NT2/D1 (cell line): ENCODE measurements around the gene NAGA.

ENCODE experiments used
- DNase-seq: peaks from one replicate; pipeline ENCODE4 v3.0.0-alpha.2; 2011; ENCODE audit warnings: low read depth, low spot score
- H3K27me3 ChIP-seq: 2 replicates; pipeline ENCODE4 v1.6.0; 2011; ENCODE audit warnings: mild to moderate bottlenecking; ENCODE audit not compliant: insufficient read length, insufficient read depth
- H3K36me3 ChIP-seq: 2 replicates; pipeline ENCODE4 v1.6.1; 2011; ENCODE audit warnings: mild to moderate bottlenecking, low read length, mixed read lengths; ENCODE audit not compliant: insufficient read depth, insufficient read length
- H3K4me1 ChIP-seq: 2 replicates; pipeline ENCODE4 v1.5.1; 2011; ENCODE audit not compliant: insufficient read depth, insufficient read length
- H3K4me3 ChIP-seq: 2 replicates; pipeline ENCODE4 v1.5.1; 2011; ENCODE audit warnings: low read depth; ENCODE audit not compliant: insufficient read length
- H3K9ac ChIP-seq: 2 replicates; pipeline ENCODE4 v1.6.0; 2011; ENCODE audit warnings: low read depth; ENCODE audit not compliant: insufficient read length
- H3K9me3 ChIP-seq: 2 replicates; pipeline ENCODE4 v1.5.1; 2011; ENCODE audit warnings: mild to moderate bottlenecking, low read length; ENCODE audit not compliant: insufficient read depth
- SUZ12 ChIP-seq: IDR thresholded peaks from 2 replicates; pipeline ENCODE4 v1.6.1; 2011; ENCODE audit not compliant: insufficient read length, insufficient read depth; ENCODE audit errors: extremely low read depth
- YY1 ChIP-seq: IDR thresholded peaks from 2 replicates; pipeline ENCODE4 v1.6.1; 2011; ENCODE audit not compliant: insufficient read length, insufficient read depth
- ZNF274 ChIP-seq: IDR thresholded peaks from 2 replicates; pipeline ENCODE4 v1.6.1; 2011; ENCODE audit warnings: mild to moderate bottlenecking, low read depth, low read length

NAGA gene

DNA sequence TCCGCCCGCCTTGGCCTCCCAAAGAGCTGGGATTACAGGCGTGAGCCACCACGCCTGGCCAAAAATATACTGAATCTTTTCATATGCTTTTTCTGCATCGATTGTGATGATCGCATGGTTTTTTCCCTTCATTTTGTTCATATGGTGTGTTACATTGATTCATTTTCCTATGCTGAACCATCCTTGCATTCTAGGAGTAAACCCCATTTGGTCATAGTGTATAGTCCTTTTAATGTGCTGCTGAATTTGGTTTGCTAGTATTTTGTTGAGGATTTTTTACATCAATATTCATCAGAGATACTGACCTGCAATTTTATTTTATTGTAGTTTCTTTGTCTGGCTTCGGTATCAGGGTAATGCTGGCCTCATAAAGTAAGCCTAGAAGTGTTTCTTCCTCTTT is 59.8 kb downstream of the NAGA start:
- no peaks in the 10 kb centered on the region for H3K4me1 ChIP-seq
- DNase-seq = no peak
- H3K9me3 ChIP-seq = peaks cover 9% of the 10 kb centered on the region
- no peak overlapping the region for H3K9ac ChIP-seq
- no peak overlapping the region for H3K4me3 ChIP-seq
- H3K27me3 ChIP-seq = no peaks in the 10 kb centered on the region
- no peak for TF ChIP-seq ZNF274
- TF ChIP-seq SUZ12 = no peak
- no peak for TF ChIP-seq YY1
- no peaks in the 10 kb centered on the region for H3K36me3 ChIP-seq
